Neural progenitor cell (in vitro differentiated cells): Measurements from ENCODE around the gene REPS1. TPM values are rescaled to one million over a fixed set of nuclear protein-coding genes. Genes with fewer than 3 reads are reported as not detected.

Experiments
- DNase-seq: peaks from one replicate; pipeline ENCODE4 v3.0.0-alpha.2; 2016; ENCODE audit warnings: low spot score
- H2AFZ ChIP-seq: fragments of 200-600 bp; sonication (generic); replicated peaks from 2 replicates; pipeline ENCODE4 v1.6.1; 2016; ENCODE audit warnings: antibody characterized with exemption
- H3F3A ChIP-seq: fragments of 200-600 bp; sonication (generic); 2 replicates; pipeline ENCODE4 v1.6.1; 2016; ENCODE audit warnings: antibody characterized with exemption, low read depth
- H3K27ac ChIP-seq: fragments of 200-600 bp; sonication (generic); 2 replicates; pipeline ENCODE4 v1.5.1; 2016; ENCODE audit warnings: mild to moderate bottlenecking
- H3K27me3 ChIP-seq: fragments of 200-600 bp; sonication (generic); 2 replicates; pipeline ENCODE4 v1.6.1; 2016; ENCODE audit warnings: mild to moderate bottlenecking, moderate library complexity
- H3K36me3 ChIP-seq: fragments of 200-600 bp; sonication (generic); 2 replicates; pipeline ENCODE4 v1.5.1; 2016
- H3K4me1 ChIP-seq: fragments of 200-600 bp; sonication (generic); 2 replicates; pipeline ENCODE4 v1.6.1; 2016; ENCODE audit warnings: mixed run types
- H3K4me2 ChIP-seq: fragments of 200-600 bp; sonication (generic); 2 replicates; pipeline ENCODE4 v1.6.1; 2016
- H3K4me3 ChIP-seq: fragments of 200-600 bp; sonication (generic); 2 replicates; pipeline ENCODE4 v1.5.1; 2016
- H3K79me2 ChIP-seq: fragments of 200-600 bp; sonication (generic); 2 replicates; pipeline ENCODE4 v1.6.1; 2016; ENCODE audit warnings: low read depth
- H3K9ac ChIP-seq: fragments of 200-600 bp; sonication (generic); 2 replicates; pipeline ENCODE4 v1.6.1; 2016
- H3K9me3 ChIP-seq: fragments of 200-600 bp; sonication (generic); 2 replicates; pipeline ENCODE4 v1.5.1; 2016; ENCODE audit warnings: low read depth
- H4K20me1 ChIP-seq: fragments of 200-600 bp; sonication (generic); 2 replicates; pipeline ENCODE4 v1.6.1; 2016; ENCODE audit warnings: low read depth
- H3K27ac Mint-ChIP-seq: 3 replicates; pipeline ENCODE4 v1.8.0; 2021; ENCODE audit warnings: mixed read lengths
- H3K27me3 Mint-ChIP-seq: 2 replicates; pipeline ENCODE4 v1.8.0; 2022; ENCODE audit warnings: low read depth, mild to moderate bottlenecking, inconsistent platforms, moderate library complexity, mixed read lengths; ENCODE audit not compliant: insufficient read depth
- H3K36me3 Mint-ChIP-seq: 3 replicates; pipeline ENCODE4 v1.8.0; 2021; ENCODE audit warnings: mixed read lengths
- H3K4me1 Mint-ChIP-seq: 3 replicates; pipeline ENCODE4 v1.8.0; 2021; ENCODE audit warnings: mixed read lengths
- H3K4me3 Mint-ChIP-seq: 3 replicates; pipeline ENCODE4 v1.8.0; 2021; ENCODE audit warnings: mild to moderate bottlenecking, moderate library complexity, mixed read lengths
- H3K9me3 Mint-ChIP-seq: 3 replicates; pipeline ENCODE4 v1.8.0; 2020; ENCODE audit warnings: mixed read lengths
- CTCF ChIP-seq: fragments of 200-600 bp; sonication (generic); IDR thresholded peaks from 2 replicates; pipeline ENCODE4 v1.5.1; 2017; ENCODE audit warnings: antibody characterized with exemption, mild to moderate bottlenecking
- EZH2 ChIP-seq: fragments of 200-600 bp; sonication (generic); IDR thresholded peaks from 2 replicates; pipeline ENCODE4 v1.6.1; 2017; ENCODE audit warnings: antibody characterized with exemption, mild to moderate bottlenecking, moderate library complexity
- EZH2phosphoT487 ChIP-seq: fragments of 200-600 bp; sonication (generic); IDR thresholded peaks from 2 replicates; pipeline ENCODE4 v1.6.1; 2017; ENCODE audit warnings: antibody characterized with exemption
- total RNA-seq: library from RNA; depleted of rRNA; stranded (reverse); fragments of >200 nt; gene quantifications from 2 replicates; pipeline ENCODE4 v1.2.3, GENCODE V29; 2015; ENCODE audit warnings: low replicate concordance

REPS1 gene
- total RNA-seq, 1 donor from 2014 or later: 97.5 TPM

DNA sequence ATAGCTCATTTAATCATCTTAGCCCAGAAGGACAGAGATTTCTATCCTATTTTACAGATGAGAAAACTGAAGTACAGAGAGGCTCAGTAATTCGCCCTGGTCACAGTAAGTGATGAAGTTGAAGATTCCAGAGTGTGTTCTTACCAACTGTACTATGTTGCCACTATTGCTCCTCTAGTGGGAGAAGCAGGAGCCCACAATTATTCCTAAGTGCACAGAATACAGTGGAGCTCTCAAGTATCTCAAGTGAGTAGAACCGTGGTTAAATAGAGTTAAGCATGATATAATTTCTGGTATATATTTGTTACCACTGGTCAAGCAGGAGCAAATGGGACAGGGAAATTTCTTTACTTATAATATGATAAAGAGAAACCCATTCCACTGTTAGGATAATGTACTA lies 22.1 kb downstream of the REPS1 start:
- Histone ChIP-seq H3K9ac (no peak overlapping the region), H3F3A (peaks cover 10% of the 10 kb centered on the region), H3K4me1 (peaks cover 40% of the 10 kb centered on the region), H3K9me3 (no peaks in the 10 kb centered on the region), H3K27me3 (no peaks in the 10 kb centered on the region), H4K20me1 (peaks cover 70% of the 10 kb centered on the region), H2AFZ (no peak overlapping the region), H3K79me2 (peaks cover 100% of the 10 kb centered on the region), H3K4me3 (no peak overlapping the region), H3K36me3 (no peaks in the 10 kb centered on the region), H3K4me2 (no peak overlapping the region), H3K27ac (no peak overlapping the region)
- DNase-seq: no peak
- H3K27me3 Mint-ChIP-seq: no peaks in the 10 kb centered on the region
- no peak overlapping the region for H3K27ac Mint-ChIP-seq
- no peak for TF ChIP-seq CTCF
- no peak for TF ChIP-seq EZH2
- TF ChIP-seq EZH2phosphoT487: no peak
- H3K4me3 Mint-ChIP-seq: no peak overlapping the region
- no peaks in the 10 kb centered on the region for H3K9me3 Mint-ChIP-seq
- peaks cover 2% of the 10 kb centered on the region for H3K36me3 Mint-ChIP-seq
- H3K4me1 Mint-ChIP-seq: peaks cover 8% of the 10 kb centered on the region

DNA sequence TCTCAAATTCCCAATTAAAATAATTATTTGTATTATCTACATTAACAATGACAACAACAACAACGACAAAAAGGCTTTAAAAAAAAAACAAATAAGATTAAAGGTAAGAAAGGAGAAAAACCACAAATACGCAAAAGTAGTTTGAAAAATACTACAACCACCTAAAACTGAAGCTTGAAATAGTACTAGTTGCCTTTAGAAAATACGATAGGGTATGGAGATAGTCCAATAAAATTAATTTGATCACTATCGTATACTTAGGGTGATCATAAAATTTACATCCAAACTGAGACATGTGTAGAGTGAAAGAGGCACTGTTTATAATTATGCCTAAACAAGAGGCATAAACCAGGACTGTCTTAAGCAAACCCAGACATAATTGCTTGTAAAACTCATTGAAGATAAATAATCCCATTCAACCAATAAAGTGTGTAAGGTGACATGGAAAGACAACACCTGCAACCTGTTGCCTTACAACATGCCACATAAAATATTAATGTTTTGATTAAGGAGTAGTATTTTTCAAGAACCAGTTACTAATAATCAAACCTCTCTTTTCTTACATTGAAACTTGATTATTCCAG lies 22.7 kb downstream of the REPS1 start:
- Histone ChIP-seq H3K79me2 (peaks cover 100% of the 10 kb centered on the region), H4K20me1 (peaks cover 68% of the 10 kb centered on the region), H3F3A (peaks cover 5% of the 10 kb centered on the region), H3K27ac (no peak overlapping the region), H3K9ac (no peak overlapping the region), H3K4me3 (no peak overlapping the region), H3K4me1 (peaks cover 34% of the 10 kb centered on the region), H3K27me3 (no peaks in the 10 kb centered on the region), H3K36me3 (no peaks in the 10 kb centered on the region), H2AFZ (no peak overlapping the region), H3K9me3 (no peaks in the 10 kb centered on the region), H3K4me2 (no peak overlapping the region)
- Mint-ChIP-seq H3K4me1 (peaks cover 4% of the 10 kb centered on the region), H3K9me3 (no peaks in the 10 kb centered on the region), H3K27me3 (no peaks in the 10 kb centered on the region), H3K4me3 (no peak overlapping the region), H3K36me3 (peaks cover 2% of the 10 kb centered on the region), H3K27ac (no peak overlapping the region)
- TF ChIP-seq CTCF: no peak
- no peak for TF ChIP-seq EZH2phosphoT487
- TF ChIP-seq EZH2: no peak
- no peak for DNase-seq

DNA sequence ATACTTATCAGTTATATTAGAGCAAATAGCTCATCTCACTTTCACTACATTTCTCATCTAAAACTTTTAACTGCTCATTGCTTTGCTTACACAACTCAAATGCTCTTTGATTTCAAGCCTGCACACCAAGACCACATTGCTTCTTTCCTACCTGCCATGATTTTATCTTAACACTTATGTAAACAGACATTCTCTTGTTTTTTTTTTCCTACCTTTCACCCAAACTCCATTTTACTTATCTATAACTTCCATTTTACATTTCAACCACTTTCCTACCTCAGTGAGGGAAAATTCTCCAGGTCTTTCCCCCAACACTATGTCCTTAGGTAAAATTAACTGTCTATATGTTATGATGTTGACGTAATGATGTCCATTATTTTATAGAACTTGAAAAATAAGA lies 24.0 kb downstream of the REPS1 start:
- H2AFZ ChIP-seq: no peak overlapping the region
- no peak overlapping the region for H3K4me2 ChIP-seq
- no peaks in the 10 kb centered on the region for H3F3A ChIP-seq
- peaks cover 100% of the 10 kb centered on the region for H3K79me2 ChIP-seq
- no peak overlapping the region for H3K4me3 Mint-ChIP-seq
- no peak for DNase-seq
- TF ChIP-seq CTCF (no peak), EZH2 (no peak), EZH2phosphoT487 (no peak)
- H3K27me3 ChIP-seq: no peaks in the 10 kb centered on the region
- H3K27ac Mint-ChIP-seq: no peak overlapping the region
- H3K9me3 Mint-ChIP-seq: no peaks in the 10 kb centered on the region
- no peak overlapping the region for H3K4me3 ChIP-seq
- peaks cover 23% of the 10 kb centered on the region for H3K4me1 ChIP-seq
- no peak overlapping the region for H3K27ac ChIP-seq
- peaks cover 3% of the 10 kb centered on the region for H3K36me3 Mint-ChIP-seq
- H3K36me3 ChIP-seq: no peaks in the 10 kb centered on the region
- no peaks in the 10 kb centered on the region for H3K27me3 Mint-ChIP-seq
- H3K9me3 ChIP-seq: no peaks in the 10 kb centered on the region
- H4K20me1 ChIP-seq: peaks cover 55% of the 10 kb centered on the region
- H3K9ac ChIP-seq: no peak overlapping the region
- H3K4me1 Mint-ChIP-seq: no peaks in the 10 kb centered on the region
